ENCODE measurements around the gene GTF2F1.
A peak's percentile ranks its signal among the peaks of the same experiment; 100 is the strongest.
"Not testable (repeated sequence)": the region's sequence is repeated elsewhere in the genome, so short reads cannot be mapped to it uniquely, and the experiment has no call there.

The GTF2F1 gene

DNA sequence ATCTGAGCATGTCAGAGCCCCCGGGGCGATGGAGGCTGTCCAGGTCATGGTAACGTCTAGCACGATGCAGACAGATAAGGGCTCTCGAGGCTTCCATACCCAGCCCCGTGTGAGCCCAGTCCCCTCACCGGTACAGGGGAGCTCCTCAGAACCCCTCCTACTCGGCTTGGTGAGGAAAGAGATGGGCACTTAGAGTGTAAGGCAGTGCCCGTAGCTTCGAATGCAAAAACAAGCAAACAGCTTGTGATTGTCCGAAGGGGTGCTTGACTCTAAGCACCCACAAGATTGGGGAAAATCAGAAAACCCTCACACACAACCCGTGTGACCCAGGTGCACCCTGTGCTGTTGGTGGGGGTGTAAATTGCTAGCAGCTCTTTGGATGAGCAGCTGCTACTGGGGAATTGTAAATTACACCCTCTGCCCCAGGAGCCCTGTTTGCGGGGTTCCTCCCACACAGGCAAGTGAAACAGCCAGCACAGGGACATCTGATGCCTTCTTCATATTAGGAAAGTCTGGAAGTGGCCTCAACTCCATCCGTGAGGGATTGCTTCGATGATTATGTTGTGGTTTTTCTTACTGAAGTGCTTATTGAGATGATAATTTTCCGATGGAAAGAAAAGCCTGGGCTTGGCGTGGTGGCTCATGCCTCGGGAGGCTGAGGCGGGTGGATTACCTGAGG is 16.3 kb downstream of the GTF2F1 start:
- Histone ChIP-seq H3K9ac (ENCODE audit: low read depth, low read length) (no peak overlapping the region), H3K4me1 (ENCODE audit: control insufficient read depth, insufficient read depth, low read length) (peaks cover 16% of the 10 kb centered on the region), H3K9me3 (replicated peaks; ENCODE audit: low read length) (no peaks in the 10 kb centered on the region), H3K27me3 (ENCODE audit: control insufficient read depth, insufficient read depth, low read length) (no peaks in the 10 kb centered on the region), H3K36me3 (ENCODE audit: insufficient read depth, low read length) (peaks cover 34% of the 10 kb centered on the region), H3K4me3 (ENCODE audit: low read length) (no peak overlapping the region), H3K4me2 (ENCODE audit: low read length) (no peak overlapping the region)

DNA sequence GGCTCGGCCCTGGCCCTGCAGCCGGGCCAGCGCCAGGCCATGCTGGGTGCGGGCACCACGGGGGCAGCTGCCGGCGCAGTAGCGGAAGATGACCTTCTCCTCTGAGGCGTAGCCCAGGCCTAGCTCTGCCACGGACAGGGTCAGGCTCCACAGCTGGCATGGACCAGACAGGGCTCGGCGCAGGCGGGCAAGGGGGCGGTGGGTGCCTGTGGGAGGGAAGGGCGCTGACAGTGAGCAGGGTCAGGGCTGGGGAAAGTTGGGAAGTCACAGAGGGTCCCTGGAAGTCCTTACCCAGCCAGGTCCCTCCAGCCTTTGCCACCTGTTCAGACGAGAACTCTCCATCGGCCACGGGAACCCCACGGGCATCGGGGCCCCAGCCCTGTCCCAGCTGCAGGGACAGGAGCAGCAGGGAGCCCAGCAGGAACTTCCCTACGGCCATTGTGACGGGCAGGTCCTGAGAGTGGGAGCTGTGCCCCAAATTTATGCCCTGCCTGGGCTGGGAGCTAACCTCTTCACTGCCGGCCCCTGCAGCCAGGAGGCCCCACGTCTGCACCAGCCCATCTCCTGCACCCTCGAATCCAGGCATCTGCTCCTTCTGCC is 17.5 kb downstream of the GTF2F1 start, which contains the start of gene PSPN:
PSPN (minus strand) TSS at position 523 of the 600 bp plus-strand sequence; CDS start at position 439, 84 bp downstream.
- H3K4me3 ChIP-seq (ENCODE audit: low read length), result no peak within 1 kb of the TSS
- no peak within 1 kb of the TSS for H3K9ac ChIP-seq (ENCODE audit: low read depth, low read length)
- no peaks in the 10 kb centered on the region for H3K9me3 ChIP-seq (replicated peaks; ENCODE audit: low read length)
- H3K36me3 ChIP-seq (ENCODE audit: insufficient read depth, low read length), result peaks cover 22% of the 10 kb centered on the region
- peaks cover 16% of the 10 kb centered on the region for H3K4me1 ChIP-seq (ENCODE audit: control insufficient read depth, insufficient read depth, low read length)
- no peak within 1 kb of the TSS for H3K4me2 ChIP-seq (ENCODE audit: low read length)
- H3K27me3 ChIP-seq (ENCODE audit: control insufficient read depth, insufficient read depth, low read length), result no peaks in the 10 kb centered on the region

DNA sequence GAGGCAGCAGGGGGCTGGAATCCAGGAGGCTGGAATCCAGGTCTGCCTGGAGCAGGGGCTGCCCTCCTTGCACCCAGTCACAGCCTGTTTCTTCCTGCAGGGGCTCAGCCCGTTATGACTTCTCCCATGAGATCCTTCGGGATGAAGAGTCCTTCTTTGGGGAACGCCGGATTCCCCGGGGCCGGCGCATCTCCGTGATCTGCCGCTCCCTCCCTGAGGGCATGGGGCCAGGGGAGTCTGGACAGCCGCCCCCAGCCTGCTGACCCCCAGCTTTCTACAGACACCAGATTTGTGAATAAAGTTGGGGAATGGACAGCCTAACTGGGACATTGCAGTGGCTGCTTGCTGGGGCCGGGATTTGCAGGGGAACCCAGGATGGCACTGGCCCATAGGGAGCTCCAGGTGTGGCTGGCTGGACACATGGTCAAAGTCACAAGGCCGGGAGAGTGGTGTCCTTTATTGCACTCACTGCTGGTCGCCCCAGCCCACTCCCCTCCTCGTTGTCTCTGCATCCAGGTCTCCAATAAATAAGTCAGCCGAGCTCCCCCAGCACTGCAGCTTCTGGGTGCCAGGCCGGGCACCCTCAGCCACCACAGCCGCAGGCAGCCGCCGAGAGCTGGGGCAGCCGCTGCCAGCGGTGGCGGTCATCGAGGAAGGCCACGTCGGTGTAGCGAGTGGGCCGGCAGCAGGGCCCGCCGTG is 18.1 kb downstream of the GTF2F1 start:
- Histone ChIP-seq H3K4me3 (ENCODE audit: low read length) (no peak overlapping the region), H3K9ac (ENCODE audit: low read depth, low read length) (no peak overlapping the region), H3K4me1 (ENCODE audit: control insufficient read depth, insufficient read depth, low read length) (peaks cover 16% of the 10 kb centered on the region), H3K36me3 (ENCODE audit: insufficient read depth, low read length) (peaks cover 16% of the 10 kb centered on the region), H3K27me3 (ENCODE audit: control insufficient read depth, insufficient read depth, low read length) (no peaks in the 10 kb centered on the region), H3K9me3 (replicated peaks; ENCODE audit: low read length) (no peaks in the 10 kb centered on the region), H3K4me2 (ENCODE audit: low read length) (no peak overlapping the region)

DNA sequence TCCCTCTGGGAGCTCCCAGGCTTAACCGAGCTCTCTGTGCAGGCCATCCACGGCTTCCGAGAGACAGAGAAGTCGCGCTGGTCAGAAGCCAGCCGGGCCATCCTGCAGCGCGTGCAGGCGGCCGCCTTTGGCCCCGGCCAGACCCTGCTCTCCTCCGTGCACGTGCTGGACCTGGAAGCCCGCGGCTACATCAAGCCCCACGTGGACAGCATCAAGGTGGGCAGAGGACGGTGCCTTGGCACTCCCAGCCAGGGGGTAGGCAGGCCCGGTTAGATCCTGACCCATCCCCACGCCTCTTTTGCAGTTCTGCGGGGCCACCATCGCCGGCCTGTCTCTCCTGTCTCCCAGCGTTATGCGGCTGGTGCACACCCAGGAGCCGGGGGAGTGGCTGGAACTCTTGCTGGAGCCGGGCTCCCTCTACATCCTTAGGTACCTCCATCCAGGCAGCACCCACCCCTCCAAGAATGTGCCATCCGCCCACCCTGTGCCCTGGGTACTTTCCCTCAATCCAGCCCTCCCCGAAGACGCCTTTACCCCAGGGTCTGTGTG is 18.7 kb downstream of the GTF2F1 start:
- Histone ChIP-seq H3K4me3 (ENCODE audit: low read length) (no peak overlapping the region), H3K4me1 (ENCODE audit: control insufficient read depth, insufficient read depth, low read length) (peaks cover 16% of the 10 kb centered on the region), H3K36me3 (ENCODE audit: insufficient read depth, low read length) (peaks cover 10% of the 10 kb centered on the region), H3K4me2 (ENCODE audit: low read length) (peak overlapping the region; percentile 81), H3K9me3 (replicated peaks; ENCODE audit: low read length) (no peaks in the 10 kb centered on the region), H3K27me3 (ENCODE audit: control insufficient read depth, insufficient read depth, low read length) (no peaks in the 10 kb centered on the region), H3K9ac (ENCODE audit: low read depth, low read length) (no peak overlapping the region)

DNA sequence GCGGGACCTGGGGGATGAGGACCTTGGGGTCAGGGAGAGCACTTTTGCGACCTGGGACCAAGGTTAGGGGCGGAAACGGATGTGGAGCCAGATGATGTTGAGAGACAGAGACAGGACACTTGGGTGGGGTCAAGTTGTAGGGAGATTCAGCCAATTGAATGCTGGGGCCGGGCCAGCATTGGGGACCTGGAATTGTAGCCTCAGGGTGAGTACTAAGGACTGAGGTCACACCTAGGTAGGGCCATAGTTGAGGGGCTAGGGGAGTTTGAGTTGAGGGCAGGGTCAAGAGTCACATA is 19.2 kb downstream of the GTF2F1 start:
- Histone ChIP-seq H3K4me3 (ENCODE audit: low read length) (peak overlapping the region; percentile 70), H3K36me3 (ENCODE audit: insufficient read depth, low read length) (peaks cover 7% of the 10 kb centered on the region), H3K27me3 (ENCODE audit: control insufficient read depth, insufficient read depth, low read length) (no peaks in the 10 kb centered on the region), H3K4me2 (ENCODE audit: low read length) (peak overlapping the region; percentile 81), H3K9ac (ENCODE audit: low read depth, low read length) (peak overlapping the region; percentile 20), H3K4me1 (ENCODE audit: control insufficient read depth, insufficient read depth, low read length) (peaks cover 16% of the 10 kb centered on the region), H3K9me3 (replicated peaks; ENCODE audit: low read length) (no peaks in the 10 kb centered on the region)

DNA sequence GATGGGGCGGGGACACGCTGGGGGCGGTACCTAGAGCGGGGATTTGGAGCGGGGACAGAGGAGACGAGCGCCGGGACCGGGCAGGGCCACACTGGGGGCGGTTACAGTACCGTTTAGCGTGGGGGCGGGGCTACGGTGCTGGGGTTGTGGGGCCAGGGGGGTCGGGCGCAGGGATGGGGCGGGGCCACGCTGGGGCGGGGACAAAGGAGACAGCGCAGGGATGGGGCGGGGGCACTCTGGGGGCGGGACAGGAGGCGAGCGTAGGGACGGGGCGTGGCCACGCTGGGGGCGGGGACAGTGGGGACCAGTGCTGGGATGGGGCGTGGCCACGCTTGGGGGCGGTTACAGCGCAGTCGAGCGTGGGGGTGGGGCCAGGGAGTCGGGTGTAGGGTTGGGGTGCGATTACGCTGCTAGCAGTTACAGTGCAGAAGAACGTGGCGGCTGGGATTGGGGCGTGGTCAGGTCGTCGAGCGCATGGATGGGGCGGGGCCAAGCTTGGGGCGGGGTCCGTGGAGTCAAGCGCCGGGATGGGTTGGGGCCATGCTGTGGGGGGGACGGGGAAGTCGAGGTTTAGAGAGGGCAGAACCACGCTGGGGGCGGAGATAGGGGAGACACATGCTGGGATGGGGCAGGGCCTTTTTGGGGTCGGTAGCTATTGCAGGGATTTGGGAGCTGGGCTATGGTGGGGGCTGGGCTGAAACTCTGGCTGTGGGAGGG is 19.7 kb downstream of the GTF2F1 start:
- no peaks in the 10 kb centered on the region for H3K27me3 ChIP-seq (ENCODE audit: control insufficient read depth, insufficient read depth, low read length)
- H3K9ac ChIP-seq (ENCODE audit: low read depth, low read length), result peak overlapping the region; percentile 86
- peak overlapping the region; percentile 88 for H3K4me3 ChIP-seq (ENCODE audit: low read length)
- peak overlapping the region; percentile 88 for H3K4me2 ChIP-seq (ENCODE audit: low read length)
- no peaks in the 10 kb centered on the region for H3K9me3 ChIP-seq (replicated peaks; ENCODE audit: low read length)
- H3K36me3 ChIP-seq (ENCODE audit: insufficient read depth, low read length), result peaks cover 8% of the 10 kb centered on the region
- H3K4me1 ChIP-seq (ENCODE audit: control insufficient read depth, insufficient read depth, low read length), result peaks cover 16% of the 10 kb centered on the region

DNA sequence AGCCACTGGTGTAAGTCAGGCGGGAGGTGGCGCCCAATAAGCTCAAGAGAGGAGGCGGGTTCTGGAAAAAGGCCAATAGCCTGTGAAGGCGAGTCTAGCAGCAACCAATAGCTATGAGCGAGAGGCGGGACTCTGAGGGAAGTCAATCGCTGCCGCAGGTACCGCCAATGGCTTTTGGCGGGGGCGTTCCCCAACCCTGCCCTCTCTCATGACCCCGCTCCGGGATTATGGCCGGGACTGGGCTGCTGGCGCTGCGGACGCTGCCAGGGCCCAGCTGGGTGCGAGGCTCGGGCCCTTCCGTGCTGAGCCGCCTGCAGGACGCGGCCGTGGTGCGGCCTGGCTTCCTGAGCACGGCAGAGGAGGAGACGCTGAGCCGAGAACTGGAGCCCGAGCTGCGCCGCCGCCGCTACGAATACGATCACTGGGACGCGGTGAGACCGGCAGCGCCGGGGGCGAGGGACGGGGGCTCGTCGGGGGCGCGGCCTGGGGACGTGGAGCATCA is 20.3 kb downstream of the GTF2F1 start, which contains the start of gene ALKBH7:
ALKBH7 (plus strand) TSS at position 201 of the 502 bp plus-strand sequence; CDS start at position 228, 27 bp downstream.
- no peaks in the 10 kb centered on the region for H3K9me3 ChIP-seq (replicated peaks; ENCODE audit: low read length)
- H3K27me3 ChIP-seq (ENCODE audit: control insufficient read depth, insufficient read depth, low read length), result no peaks in the 10 kb centered on the region
- peaks cover 16% of the 10 kb centered on the region for H3K4me1 ChIP-seq (ENCODE audit: control insufficient read depth, insufficient read depth, low read length)
- peak within 1 kb of the TSS; percentile 88 for H3K4me2 ChIP-seq (ENCODE audit: low read length)
- peaks cover 10% of the 10 kb centered on the region for H3K36me3 ChIP-seq (ENCODE audit: insufficient read depth, low read length)
- H3K4me3 ChIP-seq (ENCODE audit: low read length), result peak within 1 kb of the TSS; percentile 88
- H3K9ac ChIP-seq (ENCODE audit: low read depth, low read length), result peak within 1 kb of the TSS; percentile 86

DNA sequence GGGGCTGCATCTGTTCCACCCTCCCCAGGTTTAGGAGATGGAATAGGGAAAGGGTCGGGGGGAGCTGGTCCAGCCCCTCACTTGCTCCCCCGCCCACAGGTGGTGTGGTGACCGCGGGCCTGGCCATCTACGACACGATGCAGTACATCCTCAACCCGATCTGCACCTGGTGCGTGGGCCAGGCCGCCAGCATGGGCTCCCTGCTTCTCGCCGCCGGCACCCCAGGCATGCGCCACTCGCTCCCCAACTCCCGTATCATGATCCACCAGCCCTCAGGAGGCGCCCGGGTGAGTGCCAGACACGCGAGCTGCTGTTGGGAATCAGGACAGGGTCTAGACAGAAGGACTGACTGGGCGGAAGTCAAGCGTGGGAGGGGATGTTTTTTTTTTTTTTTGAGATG is 28.6 kb downstream of the GTF2F1 start:
- H3K4me1 ChIP-seq (ENCODE audit: control insufficient read depth, insufficient read depth, low read length), result peaks cover 9% of the 10 kb centered on the region
- no peaks in the 10 kb centered on the region for H3K9me3 ChIP-seq (replicated peaks; ENCODE audit: low read length)
- H3K27me3 ChIP-seq (ENCODE audit: control insufficient read depth, insufficient read depth, low read length), result no peaks in the 10 kb centered on the region
- H3K4me2 ChIP-seq (ENCODE audit: low read length), result no peak overlapping the region
- H3K4me3 ChIP-seq (ENCODE audit: low read length), result no peak overlapping the region
- H3K36me3 ChIP-seq (ENCODE audit: insufficient read depth, low read length), result peaks cover 29% of the 10 kb centered on the region
- no peak overlapping the region for H3K9ac ChIP-seq (ENCODE audit: low read depth, low read length)

DNA sequence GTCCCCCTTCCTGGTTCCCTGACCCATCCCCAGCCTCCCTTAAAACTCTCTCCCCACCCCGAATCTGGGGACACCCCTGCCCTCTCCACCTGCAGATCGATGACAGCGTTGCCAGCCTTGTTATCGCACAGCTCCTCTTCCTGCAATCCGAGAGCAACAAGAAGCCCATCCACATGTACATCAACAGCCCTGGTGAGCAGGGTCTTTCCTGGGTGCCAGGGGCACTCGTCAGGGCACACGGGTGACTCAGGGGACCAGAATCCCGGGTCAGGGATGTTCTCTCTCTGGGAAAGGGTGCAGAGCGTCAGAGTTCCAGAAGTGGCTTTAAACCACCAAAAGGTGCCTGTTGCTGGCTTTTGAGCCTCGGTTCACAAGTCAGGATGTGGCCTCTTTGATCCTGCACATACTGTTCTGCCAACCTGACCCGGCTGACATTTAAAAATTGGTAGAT is 30.6 kb downstream of the GTF2F1 start:
- peaks cover 19% of the 10 kb centered on the region for H3K36me3 ChIP-seq (ENCODE audit: insufficient read depth, low read length)
- peak overlapping the region; percentile 88 for H3K9ac ChIP-seq (ENCODE audit: low read depth, low read length)
- peaks cover 16% of the 10 kb centered on the region for H3K4me1 ChIP-seq (ENCODE audit: control insufficient read depth, insufficient read depth, low read length)
- H3K27me3 ChIP-seq (ENCODE audit: control insufficient read depth, insufficient read depth, low read length), result no peaks in the 10 kb centered on the region
- H3K4me2 ChIP-seq (ENCODE audit: low read length), result peak overlapping the region; percentile 88
- no peaks in the 10 kb centered on the region for H3K9me3 ChIP-seq (replicated peaks; ENCODE audit: low read length)
- peak overlapping the region; percentile 94 for H3K4me3 ChIP-seq (ENCODE audit: low read length)

DNA sequence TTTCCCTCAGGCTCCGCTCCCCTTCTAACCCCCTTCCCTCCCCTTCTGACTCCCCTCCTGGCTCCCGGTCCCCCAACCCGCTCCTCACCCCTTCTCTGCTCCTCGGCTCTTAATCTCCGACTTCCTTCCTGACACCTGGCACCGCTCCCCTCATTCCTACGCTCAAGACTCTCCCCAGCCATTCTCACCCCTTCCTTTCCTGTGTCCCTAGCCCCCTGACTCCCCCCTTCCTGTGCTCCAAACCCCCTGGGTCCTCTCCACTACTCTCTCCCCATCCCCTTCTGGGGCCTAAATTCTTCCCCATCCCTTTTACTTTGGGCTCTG is 31.0 kb downstream of the GTF2F1 start:
- no peaks in the 10 kb centered on the region for H3K27me3 ChIP-seq (ENCODE audit: control insufficient read depth, insufficient read depth, low read length)
- H3K4me2 ChIP-seq (ENCODE audit: low read length), result peak overlapping the region; percentile 88
- H3K36me3 ChIP-seq (ENCODE audit: insufficient read depth, low read length), result peaks cover 19% of the 10 kb centered on the region
- peaks cover 16% of the 10 kb centered on the region for H3K4me1 ChIP-seq (ENCODE audit: control insufficient read depth, insufficient read depth, low read length)
- H3K4me3 ChIP-seq (ENCODE audit: low read length), result peak overlapping the region; percentile 94
- peak overlapping the region; percentile 88 for H3K9ac ChIP-seq (ENCODE audit: low read depth, low read length)
- H3K9me3 ChIP-seq (replicated peaks; ENCODE audit: low read length), result no peaks in the 10 kb centered on the region

DNA sequence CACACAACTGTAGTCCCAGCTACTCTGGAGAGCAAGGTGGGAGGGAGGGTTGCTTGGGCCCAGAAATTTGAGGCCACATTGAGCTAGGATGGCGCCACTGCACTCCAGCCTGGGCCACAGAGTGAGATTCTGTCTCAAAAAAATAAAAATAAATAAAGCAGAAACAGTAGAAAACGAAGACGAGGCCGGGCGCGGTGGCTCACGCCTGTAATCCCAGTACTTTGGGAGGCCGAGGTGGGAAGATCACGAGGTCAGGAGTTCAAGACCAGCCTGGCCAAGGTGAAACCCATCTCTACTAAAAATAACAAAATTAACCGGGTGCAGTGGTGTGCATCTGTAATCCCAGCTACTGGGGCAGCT is 32.1 kb downstream of the GTF2F1 start:
- not testable (repeated sequence) for H3K27me3 ChIP-seq (ENCODE audit: control insufficient read depth, insufficient read depth, low read length); H3K9ac ChIP-seq (ENCODE audit: low read depth, low read length)

More for the DNA sequence above, 32.1 kb downstream of the GTF2F1 start:
- H3K4me2 ChIP-seq (ENCODE audit: low read length), result peak overlapping the region; percentile 54
- H3K4me1 ChIP-seq (ENCODE audit: control insufficient read depth, insufficient read depth, low read length), result peaks cover 16% of the 10 kb centered on the region
- H3K36me3 ChIP-seq (ENCODE audit: insufficient read depth, low read length), result peaks cover 12% of the 10 kb centered on the region
- not testable (repeated sequence) for H3K9me3 ChIP-seq (replicated peaks; ENCODE audit: low read length)
- H3K4me3 ChIP-seq (ENCODE audit: low read length), result peak overlapping the region; percentile 94

Data from skeletal muscle satellite cell (primary cell).